Gastrocnemius medialis (tissue), 4 donors: ENCODE data around the gene CUL1.

Source experiments
- CTCF ChIP-seq, 5 experiments: fragments of 450-650 bp in 3 of 5; fragments of 200-600 bp in 2 of 5; sonication (generic) in 2 of 5; IDR thresholded peaks in 4 of 5; conservative IDR thresholded peaks in 1 of 5; 1 replicate in 4 of 5; 2 replicates in 1 of 5; pipeline ENCODE4 v1.5.1; 2016 to 2019; ENCODE audit warnings: antibody characterized with exemption in 5 of 5, mild to moderate bottlenecking in 3 of 5, moderate library complexity in 3 of 5
- POLR2A ChIP-seq, 2 donors: fragments of 450-650 bp; IDR thresholded peaks; one replicate each; pipeline ENCODE4 v1.6.1; 2017; ENCODE audit warnings: antibody characterized with exemption in 2 of 2, mild to moderate bottlenecking in 2 of 2, moderate library complexity in 2 of 2

DNA sequence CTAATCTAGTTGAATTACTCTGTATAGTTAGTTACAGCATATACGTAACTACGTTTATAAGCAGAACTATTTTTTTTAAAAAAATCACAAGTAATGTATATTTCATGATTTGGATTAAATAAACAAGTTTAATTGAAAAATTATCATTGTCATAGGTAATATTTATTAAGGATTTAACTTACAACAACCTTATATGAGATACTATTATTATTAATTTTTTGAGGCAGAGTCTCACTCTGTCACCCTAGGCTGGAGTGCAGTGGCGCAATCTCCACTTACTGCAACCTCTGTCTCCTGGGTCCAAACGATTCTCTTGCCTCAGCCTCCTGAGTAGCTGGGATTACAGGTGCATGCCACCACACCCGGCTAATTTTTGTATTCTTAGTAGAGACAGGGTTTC lies 4.1 kb upstream of the CUL1 start:
- TF ChIP-seq POLR2A (IDR thresholded peaks at IDR 0.05) (no peak), CTCF (IDR thresholded peaks at IDR 0.05 in 4 of 5, conservative IDR thresholded peaks at IDR 0.05 in 1 of 5) (no peak)
